Mesenteric fat pad (tissue), 1 donor: ENCODE results near the gene ANKK1. TPM values are rescaled to one million over a fixed set of nuclear protein-coding genes. Genes with fewer than 3 reads are reported as not detected.

Experiments
- microRNA-seq: library from miRNA; unstranded; fragments of <30 nt; microRNA quantifications from one replicate; pipeline ENCODE4 v1.2.0, GENCODE V29; 2020; ENCODE audit warnings: borderline number of aligned reads
- total RNA-seq: library from RNA; stranded (reverse); fragmentation: NEBNext Ultra II Directional; extraction: Animal tissue kit (Norgen Biotek cat#: 25700); gene quantifications from one replicate; pipeline ENCODE4 v1.2.1, GENCODE V29; 2021
- donor health status: DM: yes; HTN: yes; CAD: no.

Gene ANKK1
- total RNA-seq, 1 donor from 2014 or later, result 0.13 TPM

Small RNA genes within 50 kb of the gene (microRNA-seq; reads per million reads assigned to microRNA genes)
- gene MIR4301, result not detected

Other genes with a start within 250 kb of the ANKK1 start
- 2.7 TPM for gene TTC12, start 73.2 kb upstream of the ANKK1 start, total RNA-seq
- gene DRD2, start 87.6 kb downstream of the ANKK1 start, total RNA-seq, result not detected